HG02870 (cell line): ENCODE measurements around the gene MTMR6.

Experiments
- ATAC-seq: cut with Tn5 transposase; IDR thresholded peaks from one replicate; pipeline ENCODE4 v1.9.1; 2021; ENCODE audit warnings: mild to moderate bottlenecking, moderate library complexity; ENCODE audit not compliant: unreplicated experiment

The MTMR6 gene

DNA sequence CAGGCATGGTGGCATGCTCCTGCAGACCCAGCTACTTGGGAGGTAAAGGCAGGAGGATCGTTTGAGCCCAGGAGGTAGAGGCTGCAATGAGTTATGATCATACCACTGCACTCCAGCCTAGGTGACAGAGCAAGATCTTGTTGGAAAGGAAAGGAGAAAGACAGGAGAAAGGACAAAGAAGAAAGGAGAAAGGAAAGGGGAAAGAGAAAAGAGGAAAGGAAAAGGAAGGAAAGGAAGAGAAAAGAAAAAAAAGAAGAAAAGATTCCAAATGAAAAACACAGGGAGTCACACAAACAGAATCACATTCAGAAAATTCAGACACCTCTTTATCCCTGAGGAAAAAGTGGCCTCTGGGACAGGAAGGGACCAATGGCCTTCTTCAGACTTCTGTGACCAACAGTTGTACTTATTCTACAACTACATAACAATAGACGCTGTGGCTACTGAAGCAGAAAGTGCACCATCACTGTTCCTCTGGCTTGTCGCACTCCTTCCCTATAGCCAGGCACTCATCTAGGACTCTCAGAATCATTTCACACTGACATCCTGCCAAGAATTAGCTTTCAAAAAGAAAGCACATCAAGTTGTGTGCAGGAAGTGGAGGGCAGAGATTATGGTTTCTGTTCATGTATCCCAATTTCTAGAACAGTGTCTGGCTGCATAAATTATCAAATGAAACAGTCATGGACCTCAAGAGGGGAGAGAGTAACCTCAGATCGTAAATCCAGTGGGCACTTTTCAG, 5.9 kb downstream of the MTMR6 start:
- peak; percentile 49 for ATAC-seq

GRCh38 chr13:25280396-25280795, 6.9 kb downstream of the MTMR6 start:
- no peak for ATAC-seq

DNA sequence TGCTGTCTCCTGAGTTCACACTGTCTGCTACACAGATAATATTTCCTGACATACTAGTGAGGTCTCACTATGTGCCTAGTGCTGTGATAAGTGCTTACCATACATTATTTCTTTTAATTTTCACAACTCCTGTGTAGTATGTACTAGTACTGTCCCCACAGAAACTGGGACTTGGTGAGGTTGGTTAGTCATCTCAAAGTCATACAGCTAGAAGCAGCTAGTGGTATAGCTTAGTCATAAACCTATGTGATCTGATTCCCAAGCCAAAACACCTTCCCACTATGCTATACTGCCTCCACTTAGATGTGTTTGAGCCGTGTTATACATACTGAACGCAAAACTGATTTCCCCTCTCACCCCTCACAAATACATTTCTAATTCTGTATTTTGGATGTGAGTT, 10.5 kb downstream of the MTMR6 start:
- no peak for ATAC-seq

GRCh38 chr13:25268561-25268960, 18.7 kb downstream of the MTMR6 start:
- ATAC-seq, result no peak

GRCh38 chr13:25267715-25268114, 19.6 kb downstream of the MTMR6 start:
- no peak for ATAC-seq

DNA sequence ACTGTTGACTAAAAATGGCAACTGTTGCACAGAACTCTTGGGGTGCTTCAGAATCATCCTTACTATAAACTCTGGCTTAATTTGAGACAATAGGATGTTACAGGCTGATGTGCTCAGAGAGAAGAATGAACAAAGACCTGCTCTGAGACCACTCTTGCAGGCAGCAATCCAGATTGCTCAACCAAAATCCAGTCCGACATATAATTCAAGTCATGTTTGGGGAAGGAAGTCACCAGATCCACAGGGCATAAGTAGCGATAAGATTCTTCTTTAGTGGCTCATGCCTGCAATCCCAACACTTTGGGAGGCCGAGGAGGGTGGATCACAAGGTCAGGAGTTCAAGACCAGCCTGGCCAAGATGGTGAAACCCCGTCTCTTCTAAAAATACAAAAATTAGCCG, 20.6 kb downstream of the MTMR6 start:
- ATAC-seq, result no peak

DNA sequence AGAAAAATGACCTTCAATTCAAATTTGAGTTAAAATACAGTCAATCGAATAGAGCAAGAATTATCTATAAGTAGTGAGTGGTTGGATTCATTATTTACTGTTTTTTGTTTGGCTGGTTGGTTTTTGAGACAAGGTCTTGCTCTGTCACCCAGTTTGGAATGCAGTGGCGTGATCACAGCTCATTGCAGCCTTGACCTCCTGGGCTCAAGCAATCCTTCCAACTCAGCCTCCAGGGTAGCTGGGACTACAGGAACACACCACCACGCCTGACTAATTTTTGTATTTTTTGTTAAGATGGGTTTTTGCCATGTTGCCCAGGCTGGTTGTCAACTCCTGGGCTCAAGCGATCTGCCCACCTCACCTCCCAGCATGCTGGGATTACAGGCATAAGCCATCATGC, 25.0 kb downstream of the MTMR6 start:
- no peak for ATAC-seq

GRCh38 chr13:25253702-25254101, 33.6 kb downstream of the MTMR6 start:
- ATAC-seq, result no peak

DNA sequence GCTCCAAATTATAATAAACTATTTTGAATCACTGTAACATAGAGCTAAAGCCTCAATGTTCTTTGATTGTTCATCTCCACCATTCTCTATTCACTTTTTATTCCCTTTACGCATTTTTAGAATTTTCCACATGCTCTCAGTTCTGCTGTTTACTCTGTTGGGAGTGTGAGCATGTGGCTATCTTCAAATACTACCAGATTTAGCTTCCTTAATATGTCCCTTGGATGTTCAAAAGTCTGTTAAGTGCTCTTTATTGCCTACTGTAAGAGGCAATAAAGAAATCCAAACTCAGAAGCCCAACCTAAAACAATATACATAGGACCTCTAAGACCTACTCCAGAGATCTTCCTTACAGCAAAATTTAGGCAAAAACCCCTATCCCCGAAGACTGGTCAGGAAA, 34.5 kb downstream of the MTMR6 start:
- no peak for ATAC-seq

GRCh38 chr13:25252225-25252624, 35.1 kb downstream of the MTMR6 start:
- ATAC-seq, result no peak

GRCh38 chr13:25249001-25249543, 38.2 kb downstream of the MTMR6 start:
- ATAC-seq, result peak; percentile 80

- ATAC-seq, result no peak
Observed at GRCh38 chr13:25248071-25248470, 39.2 kb downstream of the MTMR6 start.

DNA sequence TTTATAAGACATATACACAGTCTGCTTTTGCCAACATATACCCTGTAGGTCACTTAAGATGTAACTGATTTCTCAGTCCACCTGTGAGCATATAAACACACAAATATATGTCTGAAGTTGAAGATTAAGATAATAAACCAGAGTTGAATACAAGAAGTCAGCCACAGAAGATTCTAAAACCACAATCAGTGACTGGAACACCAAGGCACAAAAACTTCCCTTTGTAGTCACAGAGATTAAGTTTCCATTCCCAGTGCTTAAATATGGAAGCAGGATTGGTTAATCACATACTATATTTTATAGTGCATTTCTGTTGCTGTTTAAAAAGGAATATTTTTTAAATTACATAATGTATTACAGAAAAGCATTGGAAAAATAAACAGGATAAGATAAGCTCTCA, 39.9 kb downstream of the MTMR6 start:
- no peak for ATAC-seq

DNA sequence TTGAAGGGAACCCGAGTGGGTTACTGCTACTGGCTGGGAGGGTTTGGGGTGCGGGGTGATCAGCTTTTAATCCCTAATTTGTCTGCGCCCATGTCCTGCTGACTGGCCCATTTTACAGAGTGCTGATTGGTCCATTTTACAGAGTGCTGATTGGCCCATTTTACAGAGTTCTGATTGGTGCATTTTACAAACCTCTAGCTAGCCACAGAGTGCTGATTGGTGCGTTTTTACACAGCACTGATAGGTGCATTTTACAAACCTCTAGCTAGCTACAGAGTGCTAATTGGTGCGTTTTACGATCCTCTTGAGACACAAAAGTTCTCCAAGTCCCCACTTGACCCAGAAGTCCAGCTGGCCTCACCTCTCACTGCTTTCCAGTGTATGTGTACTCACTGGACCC, 43.2 kb downstream of the MTMR6 start:
- no peak for ATAC-seq

- no peak for ATAC-seq
Observed at GRCh38 chr13:25242956-25243355, 44.3 kb downstream of the MTMR6 start.

- ATAC-seq, result no peak
Observed at GRCh38 chr13:25241007-25241406, 46.3 kb downstream of the MTMR6 start.

DNA sequence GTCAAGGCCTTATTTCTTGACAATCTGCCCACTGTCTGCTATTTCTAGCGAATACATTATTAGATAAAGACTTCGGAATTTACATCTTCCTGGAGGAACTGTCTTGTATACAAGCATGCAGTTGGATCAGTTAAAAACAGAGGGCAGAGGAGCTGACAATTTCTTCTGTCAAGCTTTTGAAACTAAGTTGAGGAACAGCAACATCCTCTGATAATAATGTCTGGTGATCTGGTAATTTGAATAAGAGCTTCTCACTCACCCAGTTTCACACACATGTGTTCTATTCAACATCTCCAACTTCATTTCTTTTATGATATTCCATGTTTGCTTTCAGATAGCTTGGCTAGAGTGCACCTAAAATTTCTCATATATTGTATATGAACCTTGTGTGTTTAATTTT, 50.2 kb downstream of the MTMR6 start:
- no peak for ATAC-seq

DNA sequence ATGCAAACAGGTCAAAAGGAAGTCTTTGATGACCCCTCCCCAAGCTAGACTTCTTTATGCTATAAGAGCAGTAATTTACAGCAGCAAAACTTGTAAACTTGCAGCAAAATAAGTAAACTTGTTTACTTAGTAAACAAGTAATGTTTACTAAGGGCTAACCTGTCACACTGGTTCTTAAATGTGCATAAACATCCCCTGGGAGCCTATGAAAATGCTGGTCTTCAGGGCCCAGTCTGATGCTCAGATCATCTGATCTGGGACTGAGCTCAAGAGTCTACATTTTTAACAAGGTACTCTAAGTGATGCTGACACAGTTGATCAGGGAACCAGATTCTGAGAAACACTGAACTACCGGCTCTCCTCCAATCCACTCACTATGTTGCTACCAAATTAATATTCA, 53.4 kb downstream of the MTMR6 start:
- no peak for ATAC-seq

DNA sequence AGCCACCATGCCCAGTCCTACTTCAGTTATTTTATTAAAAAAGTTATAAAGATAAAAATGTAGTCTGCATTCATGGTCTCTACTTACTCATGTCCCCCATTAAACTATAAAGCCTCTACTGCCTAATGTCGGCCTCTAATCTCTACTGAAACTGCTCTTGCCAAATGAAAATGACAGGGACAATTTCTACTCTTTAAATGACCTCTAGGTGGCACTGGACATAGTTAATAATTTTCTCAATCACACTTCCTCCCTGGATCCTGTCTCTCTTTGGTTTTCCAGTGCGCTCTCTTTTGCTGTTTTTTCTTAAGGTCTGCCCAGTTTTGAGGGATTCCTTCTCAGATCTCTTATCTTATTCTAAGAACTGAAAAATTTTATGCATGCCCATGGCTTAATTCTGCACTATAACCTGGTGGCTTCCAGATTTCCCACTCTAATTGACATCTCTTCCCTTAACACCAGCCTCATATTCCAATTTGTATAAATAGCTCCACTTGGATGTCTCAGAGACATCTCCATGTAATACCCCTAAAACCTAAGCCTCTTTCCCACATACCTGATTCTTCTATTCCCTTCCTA, 54.3 kb downstream of the MTMR6 start:
- ATAC-seq, result no peak

- no peak for ATAC-seq
Observed at GRCh38 chr13:25231517-25231916, 55.8 kb downstream of the MTMR6 start.

DNA sequence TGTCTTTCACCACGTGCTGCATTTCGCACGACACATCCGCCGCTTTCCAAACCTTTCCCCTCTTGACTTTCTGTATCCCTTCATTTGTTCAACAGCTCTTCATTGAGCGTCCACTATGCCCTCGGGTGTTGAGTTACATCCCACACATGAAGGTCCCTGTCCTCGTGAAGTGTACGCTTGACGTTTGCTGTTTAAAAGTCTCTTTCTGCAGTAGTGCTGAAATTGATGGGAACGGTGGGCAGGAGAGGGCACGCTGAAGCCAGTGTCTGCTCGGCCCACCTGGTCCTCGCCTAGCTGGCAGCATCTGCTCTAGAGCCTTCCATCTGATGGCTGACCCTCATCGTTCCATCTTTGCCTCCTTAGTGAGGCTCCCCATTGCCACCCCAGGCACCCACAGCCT, 59.6 kb downstream of the MTMR6 start:
- ATAC-seq, result no peak

- ATAC-seq, result no peak
Observed at GRCh38 chr13:25225970-25226369, 61.3 kb downstream of the MTMR6 start.

DNA sequence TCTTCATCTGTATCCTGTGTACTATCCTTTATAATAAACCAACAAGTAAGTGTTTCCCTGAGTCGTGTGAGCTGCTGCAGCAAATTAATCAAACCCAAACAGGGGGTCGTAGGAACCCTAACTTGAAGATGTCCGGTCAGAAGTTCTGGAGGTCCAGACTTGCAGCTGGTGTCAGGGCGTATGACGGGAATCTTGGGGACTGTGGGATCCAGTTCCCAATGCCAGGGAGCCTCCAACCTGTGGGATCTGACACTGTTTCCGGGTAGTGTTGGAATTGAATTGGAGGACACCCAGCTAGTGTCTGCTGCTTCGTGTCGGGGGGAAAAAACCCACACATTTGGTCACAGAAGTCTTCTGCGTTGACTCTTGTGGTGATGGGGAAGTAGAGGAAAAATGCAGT, 63.1 kb downstream of the MTMR6 start:
- no peak for ATAC-seq
